Activated T-helper 1 cell treated with anti-CD3 and anti-CD28 coated beads, Interleukin-2, amount 50 U/mL, for 16 hours (primary cell): ENCODE data around the gene FAM168A.
"Not testable (repeated sequence)": the region's sequence is repeated elsewhere in the genome, so short reads cannot be mapped to it uniquely, and the experiment has no call there.

Experiments
- DNase-seq, 2 donors: peaks; one replicate each; pipeline ENCODE4 v3.0.0-alpha.2; 2020; ENCODE audit warnings: low read depth in 1 of 2, low spot score in 1 of 2

FAM168A gene

GRCh38 chr11:73470036-73470612 lies 127.8 kb downstream of the FAM168A start:
- DNase-seq = not testable (repeated sequence)

- DNase-seq = no peak
These were observed 128.5 kb downstream of the FAM168A start for GRCh38 chr11:73469401-73469800.

GRCh38 chr11:73468590-73469161 lies 129.2 kb downstream of the FAM168A start:
- DNase-seq = no peak

GRCh38 chr11:73467505-73467904 lies 130.4 kb downstream of the FAM168A start:
- DNase-seq = no peak

DNA sequence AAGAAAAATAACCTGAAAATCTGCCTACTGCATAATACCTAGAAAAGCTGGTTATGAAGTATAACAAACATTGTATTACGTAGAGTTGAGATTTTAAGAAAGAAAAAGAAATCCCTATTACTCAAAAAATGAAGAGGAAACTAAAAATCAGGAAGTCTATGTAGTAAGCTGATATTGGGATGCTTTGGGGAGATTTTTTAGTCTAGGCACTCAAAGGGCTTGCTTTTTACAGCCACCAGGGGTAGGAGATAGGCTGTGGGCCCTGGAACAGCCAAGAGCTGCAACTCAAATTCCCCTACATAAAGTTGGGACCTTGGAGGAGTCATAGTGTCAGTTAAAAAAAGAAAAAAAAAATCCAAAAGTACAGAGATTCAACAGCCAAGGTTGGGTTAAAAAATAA lies 131.3 kb downstream of the FAM168A start:
- no peak for DNase-seq

DNA sequence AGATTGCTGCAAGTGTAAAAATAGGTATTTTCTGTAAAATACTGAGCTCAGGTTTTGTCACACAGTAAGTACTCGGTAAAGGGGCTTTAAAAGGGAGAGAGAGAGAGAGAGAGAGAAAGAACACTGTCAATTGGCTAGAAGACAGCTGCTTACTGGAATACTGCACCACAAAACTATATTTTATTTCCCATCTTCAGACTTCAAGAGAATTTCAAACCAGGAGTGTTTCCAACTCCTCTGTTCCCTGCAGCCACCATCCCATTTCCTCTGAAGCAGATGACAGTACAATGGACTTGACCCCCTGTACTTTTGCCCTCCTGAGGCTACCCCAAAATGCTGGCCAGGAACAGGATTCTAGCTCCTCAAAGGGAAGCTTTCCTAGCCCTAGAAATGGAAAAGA lies 132.0 kb downstream of the FAM168A start:
- no peak for DNase-seq

DNA sequence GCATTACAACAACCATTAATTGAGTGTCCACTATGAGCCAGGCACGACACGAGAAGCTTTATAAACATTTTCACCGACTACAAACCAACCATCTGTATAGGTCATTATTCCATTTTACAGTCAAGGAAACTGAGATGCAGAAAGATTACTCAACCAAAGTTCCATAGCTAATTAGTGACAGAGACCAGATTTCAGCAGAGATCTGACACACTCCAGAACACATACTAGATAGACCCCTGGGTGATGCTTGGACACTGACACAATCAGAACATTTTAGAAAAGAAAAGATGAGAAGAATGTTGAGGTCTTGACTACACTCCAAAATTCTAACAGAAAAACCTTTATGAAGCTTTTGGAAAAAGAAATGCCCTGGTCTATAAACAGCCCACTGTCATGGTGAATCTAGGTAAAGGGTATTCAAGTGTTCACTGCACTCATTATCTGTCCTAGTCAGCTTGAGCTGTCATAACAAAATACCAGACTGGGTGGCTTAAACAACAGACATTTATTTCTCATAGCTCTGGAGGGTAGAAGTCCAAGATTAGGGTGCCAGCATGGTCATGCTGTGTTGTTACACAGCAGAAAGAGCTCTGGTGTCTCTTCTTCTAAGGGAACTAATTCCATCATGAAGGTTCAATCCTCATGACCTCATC lies 132.8 kb downstream of the FAM168A start:
- DNase-seq = no peak

- DNase-seq = no peak
These were observed 133.6 kb downstream of the FAM168A start for GRCh38 chr11:73464347-73464746.

DNA sequence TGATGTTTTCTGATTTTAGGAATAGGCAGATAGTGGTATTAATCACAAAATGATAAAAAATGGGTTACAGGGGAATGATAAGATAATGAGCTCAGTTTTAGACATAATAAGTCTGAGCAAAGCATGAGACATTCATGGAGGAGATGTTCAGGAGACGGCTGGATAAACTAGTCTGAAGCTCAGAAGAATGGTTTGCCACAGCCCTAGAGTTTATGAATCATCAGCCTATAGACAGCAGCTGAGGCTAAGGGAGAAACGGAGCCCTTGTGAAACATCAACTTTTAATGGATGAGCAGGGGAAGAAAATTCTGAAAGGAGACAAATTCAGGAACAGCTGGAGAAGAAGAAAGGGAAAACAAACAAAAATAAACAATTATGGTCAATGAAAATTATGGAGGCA lies 134.6 kb downstream of the FAM168A start:
- DNase-seq = no peak

GRCh38 chr11:73461964-73462363 lies 135.9 kb downstream of the FAM168A start:
- DNase-seq = no peak

- no peak for DNase-seq
These were observed 136.5 kb downstream of the FAM168A start for GRCh38 chr11:73461335-73461840.

- no peak for DNase-seq
These were observed 139.7 kb downstream of the FAM168A start for GRCh38 chr11:73458201-73458600.

GRCh38 chr11:73454987-73455386 lies 142.9 kb downstream of the FAM168A start:
- DNase-seq = no peak

- no peak for DNase-seq
These were observed 144.3 kb downstream of the FAM168A start for GRCh38 chr11:73453562-73453961.

- no peak for DNase-seq
These were observed 145.2 kb downstream of the FAM168A start for GRCh38 chr11:73452726-73453125.

DNA sequence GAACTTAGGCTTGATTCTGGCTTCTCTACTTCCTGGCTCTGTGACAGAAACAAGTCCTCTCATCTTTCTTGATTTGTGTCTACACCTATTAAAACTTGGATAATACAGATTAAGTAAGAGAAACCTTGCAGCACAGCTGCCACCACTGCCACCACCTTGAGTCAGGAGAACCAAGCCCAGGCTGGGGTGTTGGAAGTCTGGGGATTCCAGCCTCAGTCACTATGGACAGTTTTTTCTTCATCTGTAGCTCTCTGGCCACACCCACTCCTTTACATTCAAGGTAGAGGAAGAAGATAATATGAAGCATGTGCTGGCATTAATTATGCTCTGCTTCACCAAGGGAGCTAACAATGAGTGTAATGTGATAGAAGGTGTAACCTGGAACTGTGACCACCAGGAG lies 146.0 kb downstream of the FAM168A start:
- DNase-seq = no peak

DNA sequence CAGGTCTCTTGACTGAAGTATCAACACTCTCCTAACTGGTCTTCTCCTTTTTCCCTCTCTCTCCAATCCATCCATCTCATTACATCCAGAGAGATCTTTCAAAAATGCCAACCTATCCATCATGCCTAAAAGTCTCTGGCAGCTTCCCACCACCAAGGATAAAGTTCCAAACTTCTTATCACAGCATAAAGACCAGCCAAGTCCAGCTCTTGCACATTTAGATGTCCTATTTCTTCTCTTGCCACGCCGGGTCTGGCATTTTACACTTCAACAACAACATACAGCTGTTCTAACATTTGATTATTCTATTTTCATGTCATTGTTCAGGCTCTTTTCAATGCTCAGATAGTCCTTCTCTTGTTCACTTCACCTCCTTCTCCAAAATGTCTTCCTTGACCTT lies 151.1 kb downstream of the FAM168A start:
- no peak for DNase-seq

- DNase-seq = no peak
These were observed 151.9 kb downstream of the FAM168A start for GRCh38 chr11:73445980-73446379.

- no peak for DNase-seq
These were observed 158.7 kb downstream of the FAM168A start for GRCh38 chr11:73439002-73439843.

GRCh38 chr11:73436859-73437258 lies 161.1 kb downstream of the FAM168A start:
- DNase-seq = not testable (repeated sequence)

DNA sequence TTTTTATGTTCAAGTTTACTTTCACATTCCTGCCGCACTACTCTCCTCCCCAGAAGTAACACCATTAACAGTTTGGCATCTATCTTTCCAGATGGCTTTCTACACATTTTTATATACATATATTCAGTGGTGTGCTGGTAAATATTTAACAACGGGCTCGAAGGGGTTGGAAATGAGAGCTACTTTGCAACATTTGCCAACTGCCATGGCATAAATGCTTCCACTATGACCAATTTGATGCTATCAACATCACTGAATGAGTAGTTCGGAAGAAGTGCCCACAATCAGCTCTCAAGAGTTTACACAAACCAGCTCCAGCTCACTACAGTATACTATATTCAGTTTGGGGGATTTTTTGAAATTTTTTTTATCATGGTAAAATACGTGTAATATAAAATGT lies 166.5 kb downstream of the FAM168A start:
- no peak for DNase-seq

GRCh38 chr11:73430326-73430725 lies 167.6 kb downstream of the FAM168A start:
- no peak for DNase-seq
